HG03025 (cell line): ENCODE measurements around the gene SLC9A7.
A peak's percentile ranks its signal among the peaks of the same experiment; 100 is the strongest.
"Not testable (repeated sequence)": the region's sequence is repeated elsewhere in the genome, so short reads cannot be mapped to it uniquely, and the experiment has no call there.

Experiments
- ATAC-seq: cut with Tn5 transposase; IDR thresholded peaks from one replicate; pipeline ENCODE4 v1.9.1; 2021; ENCODE audit warnings: mild to moderate bottlenecking, moderate library complexity; ENCODE audit not compliant: unreplicated experiment, low FRiP score

SLC9A7 gene

GRCh38 chrX:46754586-46755061 is 4.3 kb downstream of the SLC9A7 start:
- ATAC-seq: no peak

GRCh38 chrX:46754036-46754435 is 4.9 kb downstream of the SLC9A7 start:
- ATAC-seq: no peak

- no peak for ATAC-seq
Observed at GRCh38 chrX:46750889-46751288, 8.0 kb downstream of the SLC9A7 start.

GRCh38 chrX:46744009-46744408 is 14.9 kb downstream of the SLC9A7 start:
- ATAC-seq: no peak

- no peak for ATAC-seq
Observed at GRCh38 chrX:46743046-46743445, 15.9 kb downstream of the SLC9A7 start.

GRCh38 chrX:46739736-46740135 is 19.2 kb downstream of the SLC9A7 start:
- no peak for ATAC-seq

- ATAC-seq: no peak
Observed at GRCh38 chrX:46737462-46737861, 21.5 kb downstream of the SLC9A7 start.

- no peak for ATAC-seq
Observed at GRCh38 chrX:46737041-46737440, 21.9 kb downstream of the SLC9A7 start.

- no peak for ATAC-seq
Observed at GRCh38 chrX:46735622-46736021, 23.3 kb downstream of the SLC9A7 start.

- ATAC-seq: no peak
Observed at GRCh38 chrX:46733226-46733625, 25.7 kb downstream of the SLC9A7 start.

GRCh38 chrX:46730765-46731164 is 28.2 kb downstream of the SLC9A7 start:
- no peak for ATAC-seq

- no peak for ATAC-seq
Observed at GRCh38 chrX:46727441-46727840, 31.5 kb downstream of the SLC9A7 start.

GRCh38 chrX:46723569-46723927 is 35.4 kb downstream of the SLC9A7 start:
- ATAC-seq: not testable (repeated sequence)

GRCh38 chrX:46722742-46723568 is 36.0 kb downstream of the SLC9A7 start:
- ATAC-seq: no peak

GRCh38 chrX:46716796-46717195 is 42.1 kb downstream of the SLC9A7 start:
- ATAC-seq: no peak

GRCh38 chrX:46715997-46716396 is 42.9 kb downstream of the SLC9A7 start:
- ATAC-seq: no peak

GRCh38 chrX:46715530-46715929 is 43.4 kb downstream of the SLC9A7 start:
- no peak for ATAC-seq

GRCh38 chrX:46713672-46714490 is 45.0 kb downstream of the SLC9A7 start:
- peak; percentile 54 for ATAC-seq

- ATAC-seq: no peak
Observed at GRCh38 chrX:46712764-46713163, 46.2 kb downstream of the SLC9A7 start.

GRCh38 chrX:46710927-46711623 is 47.8 kb downstream of the SLC9A7 start:
- no peak for ATAC-seq

- ATAC-seq: no peak
Observed at GRCh38 chrX:46710425-46710824, 48.5 kb downstream of the SLC9A7 start.
